Measurements from ENCODE around the gene ZCCHC13. TPM values are rescaled to one million over a fixed set of nuclear protein-coding genes. Genes with fewer than 3 reads are reported as not detected.

Gene ZCCHC13
- total and polyA plus RNA-seq, 2 of the 13 experiments (the other 11 are each of a cell fraction or from before 2014, with no cell fraction given) = not detected

GRCh38 chrX:74338852-74339251 lies 34.9 kb downstream of the ZCCHC13 start (continued):
- TF ChIP-seq ZNF704 (CRISPR knock-in tag; IDR thresholded peaks at IDR 0.05; ENCODE audit: borderline replicate concordance) (no peak), SNAPC4 (CRISPR knock-in tag; IDR thresholded peaks at IDR 0.05) (no peak), ZNF44 (CRISPR knock-in tag; IDR thresholded peaks at IDR 0.05) (no peak), NFKB2 (CRISPR knock-in tag; IDR thresholded peaks at IDR 0.05; ENCODE audit: borderline replicate concordance) (no peak), DZIP1 (CRISPR knock-in tag; IDR thresholded peaks at IDR 0.05) (no peak), ZNF788 (CRISPR knock-in tag; IDR thresholded peaks at IDR 0.05; ENCODE audit: borderline replicate concordance) (no peak), TFAP4 (IDR thresholded peaks at IDR 0.05; ENCODE audit: borderline replicate concordance, low read depth) (no peak), ZMYM2 (CRISPR knock-in tag; IDR thresholded peaks at IDR 0.05) (no peak), MXD3 (CRISPR knock-in tag; IDR thresholded peaks at IDR 0.05) (no peak), KDM4B (CRISPR knock-in tag; IDR thresholded peaks at IDR 0.05) (no peak), CERS6 (CRISPR knock-in tag; IDR thresholded peaks at IDR 0.05) (no peak)
